ENCODE data around the gene PLS1.
"Not testable (repeated sequence)": the region's sequence is repeated elsewhere in the genome, so short reads cannot be mapped to it uniquely, and the experiment has no call there.

The PLS1 gene

GRCh38 chr3:142735462-142735861 is 139.3 kb downstream of the PLS1 start:
- H3K36me3 ChIP-seq (ENCODE audit: control insufficient read depth in 2 of 2, insufficient read depth in 2 of 2, low read length in 2 of 2) = no peaks in the 10 kb centered on the region
- no peaks in the 10 kb centered on the region for H3K9me3 ChIP-seq (ENCODE audit: control insufficient read depth in 2 of 2, low read length in 2 of 2)
- H3K4me1 ChIP-seq (ENCODE audit: control insufficient read depth in 2 of 2, insufficient read depth in 2 of 2, low read length in 2 of 2) = no peaks in the 10 kb centered on the region
- H3K9ac ChIP-seq (ENCODE audit: low read depth in 1 of 2, low read length in 2 of 2) = no peak overlapping the region
- no peak overlapping the region for H3K27ac ChIP-seq (ENCODE audit: low read depth in 2 of 2, low read length in 2 of 2)
- no peaks in the 10 kb centered on the region for H3K27me3 ChIP-seq (ENCODE audit: control insufficient read depth in 2 of 2, insufficient read depth in 2 of 2, low read length in 2 of 2)
- no peak overlapping the region for H3K4me3 ChIP-seq (ENCODE audit: low read length in 2 of 2)

- Histone ChIP-seq H3K27ac (ENCODE audit: low read depth in 2 of 2, low read length in 2 of 2) (no peak overlapping the region), H3K27me3 (ENCODE audit: control insufficient read depth in 2 of 2, insufficient read depth in 2 of 2, low read length in 2 of 2) (no peaks in the 10 kb centered on the region), H3K9me3 (ENCODE audit: control insufficient read depth in 2 of 2, low read length in 2 of 2) (no peaks in the 10 kb centered on the region), H3K9ac (ENCODE audit: low read depth in 1 of 2, low read length in 2 of 2) (no peak overlapping the region), H3K4me3 (ENCODE audit: low read length in 2 of 2) (no peak overlapping the region), H3K36me3 (ENCODE audit: control insufficient read depth in 2 of 2, insufficient read depth in 2 of 2, low read length in 2 of 2) (no peaks in the 10 kb centered on the region), H3K4me1 (ENCODE audit: control insufficient read depth in 2 of 2, insufficient read depth in 2 of 2, low read length in 2 of 2) (no peaks in the 10 kb centered on the region)
Observed at GRCh38 chr3:142738396-142738795, 142.2 kb downstream of the PLS1 start.

GRCh38 chr3:142746646-142747045 is 150.5 kb downstream of the PLS1 start:
- H3K27me3 ChIP-seq (ENCODE audit: control insufficient read depth in 2 of 2, insufficient read depth in 2 of 2, low read length in 2 of 2) = no peaks in the 10 kb centered on the region
- no peaks in the 10 kb centered on the region for H3K9me3 ChIP-seq (ENCODE audit: control insufficient read depth in 2 of 2, low read length in 2 of 2)

GRCh38 chr3:142750531-142750930 is 154.3 kb downstream of the PLS1 start:
- not testable (repeated sequence) for H3K27ac ChIP-seq (ENCODE audit: low read depth in 2 of 2, low read length in 2 of 2); H3K4me1 ChIP-seq (ENCODE audit: control insufficient read depth in 2 of 2, insufficient read depth in 2 of 2, low read length in 2 of 2); H3K36me3 ChIP-seq (ENCODE audit: control insufficient read depth in 2 of 2, insufficient read depth in 2 of 2, low read length in 2 of 2); H3K9ac ChIP-seq (ENCODE audit: low read depth in 1 of 2, low read length in 2 of 2); H3K9me3 ChIP-seq (ENCODE audit: control insufficient read depth in 2 of 2, low read length in 2 of 2); H3K4me3 ChIP-seq (ENCODE audit: low read length in 2 of 2); H3K27me3 ChIP-seq (ENCODE audit: control insufficient read depth in 2 of 2, insufficient read depth in 2 of 2, low read length in 2 of 2)

More at GRCh38 chr3:142746646-142747045, 150.5 kb downstream of the PLS1 start:
- H3K9ac ChIP-seq (ENCODE audit: low read depth in 1 of 2, low read length in 2 of 2) = no peak overlapping the region
- no peaks in the 10 kb centered on the region for H3K36me3 ChIP-seq (ENCODE audit: control insufficient read depth in 2 of 2, insufficient read depth in 2 of 2, low read length in 2 of 2)
- no peak overlapping the region for H3K4me3 ChIP-seq (ENCODE audit: low read length in 2 of 2)
- H3K4me1 ChIP-seq (ENCODE audit: control insufficient read depth in 2 of 2, insufficient read depth in 2 of 2, low read length in 2 of 2) = no peaks in the 10 kb centered on the region
- H3K27ac ChIP-seq (ENCODE audit: low read depth in 2 of 2, low read length in 2 of 2) = no peak overlapping the region

- H3K9ac ChIP-seq (ENCODE audit: low read depth in 1 of 2, low read length in 2 of 2); H3K36me3 ChIP-seq (ENCODE audit: control insufficient read depth in 2 of 2, insufficient read depth in 2 of 2, low read length in 2 of 2); H3K9me3 ChIP-seq (ENCODE audit: control insufficient read depth in 2 of 2, low read length in 2 of 2): not testable (repeated sequence)
Observed at GRCh38 chr3:142752605-142753004, 156.4 kb downstream of the PLS1 start.

GRCh38 chr3:142754494-142754893 is 158.3 kb downstream of the PLS1 start:
- Histone ChIP-seq H3K27ac (ENCODE audit: low read depth in 2 of 2, low read length in 2 of 2) (no peak overlapping the region), H3K36me3 (ENCODE audit: control insufficient read depth in 2 of 2, insufficient read depth in 2 of 2, low read length in 2 of 2) (no peaks in the 10 kb centered on the region), H3K4me3 (ENCODE audit: low read length in 2 of 2) (no peak overlapping the region), H3K4me1 (ENCODE audit: control insufficient read depth in 2 of 2, insufficient read depth in 2 of 2, low read length in 2 of 2) (no peaks in the 10 kb centered on the region), H3K27me3 (ENCODE audit: control insufficient read depth in 2 of 2, insufficient read depth in 2 of 2, low read length in 2 of 2) (no peaks in the 10 kb centered on the region), H3K9me3 (ENCODE audit: control insufficient read depth in 2 of 2, low read length in 2 of 2) (no peaks in the 10 kb centered on the region), H3K9ac (ENCODE audit: low read depth in 1 of 2, low read length in 2 of 2) (no peak overlapping the region)

More at GRCh38 chr3:142752605-142753004, 156.4 kb downstream of the PLS1 start:
- not testable (repeated sequence) for H3K4me3 ChIP-seq (ENCODE audit: low read length in 2 of 2); H3K4me1 ChIP-seq (ENCODE audit: control insufficient read depth in 2 of 2, insufficient read depth in 2 of 2, low read length in 2 of 2); H3K27ac ChIP-seq (ENCODE audit: low read depth in 2 of 2, low read length in 2 of 2); H3K27me3 ChIP-seq (ENCODE audit: control insufficient read depth in 2 of 2, insufficient read depth in 2 of 2, low read length in 2 of 2)
